Stimulated activated memory B cell treated with anti-CD40 and anti-IgM and Interleukin-4, amounts not matched to agents 10 μg/mL and 1 μg/mL and 100 μg/mL, for 72 hours (primary cell): ENCODE data around the gene RETREG2.

ENCODE experiments used
- ATAC-seq: fragments of 150-1000 bp; cut with Tn5 transposase; 2 replicates; pipeline ENCODE4 v1.10.0; 2021
- H3K27ac Mint-ChIP-seq: one replicate; pipeline ENCODE4 v1.8.0; 2022; ENCODE audit warnings: mild to moderate bottlenecking, mixed read lengths
- H3K27me3 Mint-ChIP-seq: one replicate; pipeline ENCODE4 v1.8.0; 2022; ENCODE audit warnings: mixed read lengths
- H3K36me3 Mint-ChIP-seq: one replicate; pipeline ENCODE4 v1.8.0; 2022; ENCODE audit warnings: mixed read lengths
- H3K4me1 Mint-ChIP-seq: one replicate; pipeline ENCODE4 v1.8.0; 2022; ENCODE audit warnings: mixed read lengths
- H3K4me3 Mint-ChIP-seq: one replicate; pipeline ENCODE4 v1.8.0; 2022; ENCODE audit warnings: mild to moderate bottlenecking, moderate library complexity, mixed read lengths
- H3K9me3 Mint-ChIP-seq: one replicate; pipeline ENCODE4 v1.8.0; 2022; ENCODE audit warnings: mixed read lengths

RETREG2 gene

GRCh38 chr2:219213486-219214071 is 35.5 kb downstream of the RETREG2 start:
- Mint-ChIP-seq H3K4me1 (peaks cover 23% of the 10 kb centered on the region), H3K36me3 (peaks cover 33% of the 10 kb centered on the region), H3K27me3 (no peaks in the 10 kb centered on the region), H3K27ac (no peak overlapping the region), H3K4me3 (no peak overlapping the region), H3K9me3 (no peaks in the 10 kb centered on the region)
- no peak for ATAC-seq

- Mint-ChIP-seq H3K4me1 (peaks cover 26% of the 10 kb centered on the region), H3K4me3 (no peak overlapping the region), H3K36me3 (peaks cover 33% of the 10 kb centered on the region), H3K27me3 (no peaks in the 10 kb centered on the region), H3K9me3 (no peaks in the 10 kb centered on the region), H3K27ac (no peak overlapping the region)
- ATAC-seq = no peak
Observed at GRCh38 chr2:219214141-219214540, 36.1 kb downstream of the RETREG2 start.

- no peak overlapping the region for H3K27ac Mint-ChIP-seq
- no peak for ATAC-seq
Observed at GRCh38 chr2:219214786-219215185, 36.7 kb downstream of the RETREG2 start.

GRCh38 chr2:219215871-219216534 is 37.9 kb downstream of the RETREG2 start:
- Mint-ChIP-seq H3K27ac (peak overlapping the region; percentile 37), H3K4me3 (no peak overlapping the region), H3K27me3 (no peaks in the 10 kb centered on the region), H3K36me3 (peaks cover 36% of the 10 kb centered on the region), H3K4me1 (peaks cover 35% of the 10 kb centered on the region), H3K9me3 (no peaks in the 10 kb centered on the region)
- ATAC-seq = no peak

More at GRCh38 chr2:219214786-219215185, 36.7 kb downstream of the RETREG2 start:
- peaks cover 33% of the 10 kb centered on the region for H3K36me3 Mint-ChIP-seq
- H3K27me3 Mint-ChIP-seq = no peaks in the 10 kb centered on the region
- no peak overlapping the region for H3K4me3 Mint-ChIP-seq
- no peaks in the 10 kb centered on the region for H3K9me3 Mint-ChIP-seq
- H3K4me1 Mint-ChIP-seq = peaks cover 33% of the 10 kb centered on the region

GRCh38 chr2:219216535-219216915 is 38.5 kb downstream of the RETREG2 start:
- Mint-ChIP-seq H3K4me1 (peaks cover 35% of the 10 kb centered on the region), H3K36me3 (peaks cover 41% of the 10 kb centered on the region), H3K9me3 (no peaks in the 10 kb centered on the region), H3K27ac (peak overlapping the region; percentile 37), H3K4me3 (peak overlapping the region; percentile 36), H3K27me3 (no peaks in the 10 kb centered on the region)
- no peak for ATAC-seq

- H3K27ac Mint-ChIP-seq = peak overlapping the region; percentile 78
- H3K9me3 Mint-ChIP-seq = no peaks in the 10 kb centered on the region
- peak overlapping the region; percentile 84 for H3K4me3 Mint-ChIP-seq
- peak; percentile 62 for ATAC-seq
- no peaks in the 10 kb centered on the region for H3K27me3 Mint-ChIP-seq
- H3K4me1 Mint-ChIP-seq = peaks cover 35% of the 10 kb centered on the region
- H3K36me3 Mint-ChIP-seq = peaks cover 49% of the 10 kb centered on the region
Observed at GRCh38 chr2:219218217-219218731, 40.2 kb downstream of the RETREG2 start.

GRCh38 chr2:219218732-219219701 is 40.9 kb downstream of the RETREG2 start, which contains the start of gene ABCB6:
Gene ABCB6, minus strand, starts transcription at chr2:219218958. Its CDS starts 285 bp downstream, at chr2:219218673.
- Mint-ChIP-seq H3K4me3 (peak within 1 kb of the TSS; percentile 84), H3K27ac (peak within 1 kb of the TSS; percentile 78), H3K27me3 (no peaks in the 10 kb centered on the region), H3K36me3 (peaks cover 51% of the 10 kb centered on the region), H3K9me3 (no peaks in the 10 kb centered on the region), H3K4me1 (peaks cover 35% of the 10 kb centered on the region)
- peak; percentile 93 for ATAC-seq

GRCh38 chr2:219219784-219220532 is 41.9 kb downstream of the RETREG2 start:
- no peaks in the 10 kb centered on the region for H3K9me3 Mint-ChIP-seq
- ATAC-seq = no peak
- peaks cover 51% of the 10 kb centered on the region for H3K36me3 Mint-ChIP-seq
- peaks cover 40% of the 10 kb centered on the region for H3K4me1 Mint-ChIP-seq
- no peaks in the 10 kb centered on the region for H3K27me3 Mint-ChIP-seq
- no peak overlapping the region for H3K27ac Mint-ChIP-seq
- H3K4me3 Mint-ChIP-seq = no peak overlapping the region

GRCh38 chr2:219220652-219221402 is 42.8 kb downstream of the RETREG2 start:
- H3K27me3 Mint-ChIP-seq = no peaks in the 10 kb centered on the region
- no peak for ATAC-seq
- H3K4me3 Mint-ChIP-seq = no peak overlapping the region
- H3K4me1 Mint-ChIP-seq = peaks cover 47% of the 10 kb centered on the region
- peak overlapping the region; percentile 5 for H3K27ac Mint-ChIP-seq
- no peaks in the 10 kb centered on the region for H3K9me3 Mint-ChIP-seq
- H3K36me3 Mint-ChIP-seq = peaks cover 57% of the 10 kb centered on the region

GRCh38 chr2:219221957-219222518 is 44.0 kb downstream of the RETREG2 start:
- Mint-ChIP-seq H3K9me3 (no peaks in the 10 kb centered on the region), H3K4me3 (no peak overlapping the region), H3K36me3 (peaks cover 56% of the 10 kb centered on the region), H3K27me3 (no peaks in the 10 kb centered on the region), H3K27ac (no peak overlapping the region), H3K4me1 (peaks cover 42% of the 10 kb centered on the region)
- no peak for ATAC-seq

- ATAC-seq = no peak
- Mint-ChIP-seq H3K27ac (no peak overlapping the region), H3K4me1 (peaks cover 48% of the 10 kb centered on the region), H3K9me3 (no peaks in the 10 kb centered on the region), H3K27me3 (no peaks in the 10 kb centered on the region), H3K36me3 (peaks cover 56% of the 10 kb centered on the region), H3K4me3 (no peak overlapping the region)
Observed at GRCh38 chr2:219223831-219224610, 45.9 kb downstream of the RETREG2 start.

GRCh38 chr2:219225350-219225749 is 47.3 kb downstream of the RETREG2 start:
- H3K36me3 Mint-ChIP-seq = peaks cover 58% of the 10 kb centered on the region
- no peak overlapping the region for H3K27ac Mint-ChIP-seq
- H3K9me3 Mint-ChIP-seq = no peaks in the 10 kb centered on the region
- peaks cover 41% of the 10 kb centered on the region for H3K4me1 Mint-ChIP-seq
- no peak overlapping the region for H3K4me3 Mint-ChIP-seq
- no peak for ATAC-seq
- no peaks in the 10 kb centered on the region for H3K27me3 Mint-ChIP-seq
